ENCODE results near the gene HOXC4.

- no peak for TF ChIP-seq CTCF (IDR thresholded peaks at IDR 0.05)
- TF ChIP-seq POLR2A (IDR thresholded peaks at IDR 0.05) = no peak
Measured at GRCh38 chr12:54030889-54031471, 22.7 kb upstream of the HOXC4 start.

Measured in vagina (tissue), 2 donors.